HL-60 (cell line): ENCODE measurements around the gene ASPRV1.

Source experiments
- DNase-seq, 2 experiments: peaks; one replicate each; pipeline ENCODE4 v3.0.0-alpha.2; 2010 to 2020; ENCODE audit warnings: low read depth in 1 of 2, low spot score in 1 of 2
- H3K27ac ChIP-seq: fragments of 250-450 bp; sonication (Bioruptor Pico); replicated peaks from 2 replicates; pipeline ENCODE4 v1.5.1; 2020; ENCODE audit warnings: mild to moderate bottlenecking, moderate library complexity
- H3K27me3 ChIP-seq: fragments of 250-450 bp; sonication (Bioruptor Pico); 2 replicates; pipeline ENCODE4 v1.5.1; 2021; ENCODE audit warnings: mild to moderate bottlenecking, moderate library complexity; ENCODE audit not compliant: insufficient read depth, poor library complexity, severe bottlenecking
- H3K4me3 ChIP-seq: replicated peaks from 2 replicates; pipeline ENCODE4 v1.5.1; 2011; ENCODE audit warnings: mild to moderate bottlenecking, control low read depth, low read length; ENCODE audit not compliant: insufficient read depth
- GABPA ChIP-seq: IDR thresholded peaks from 2 replicates; pipeline ENCODE4 v1.6.1; 2012; ENCODE audit warnings: low read depth
- POLR2AphosphoS5 ChIP-seq: IDR thresholded peaks from 2 replicates; pipeline ENCODE4 v1.6.1; 2012; ENCODE audit warnings: low read depth
- SPI1 ChIP-seq: IDR thresholded peaks from 2 replicates; pipeline ENCODE4 v1.6.1; 2012; ENCODE audit warnings: low read depth, mild to moderate bottlenecking, borderline replicate concordance
- TF ChIP-seq, protein P1 (sequence below): IDR thresholded peaks from 2 replicates; pipeline ENCODE4 v1.6.1; 2012; ENCODE audit warnings: low read depth; ENCODE audit not compliant: insufficient replicate concordance
- TF ChIP-seq, protein P2 (sequence below): IDR thresholded peaks from one replicate; pipeline ENCODE4 v1.5.1; 2011; ENCODE audit warnings: low read length, control low read depth, inconsistent platforms; ENCODE audit not compliant: insufficient read depth

Gene ASPRV1

DNA sequence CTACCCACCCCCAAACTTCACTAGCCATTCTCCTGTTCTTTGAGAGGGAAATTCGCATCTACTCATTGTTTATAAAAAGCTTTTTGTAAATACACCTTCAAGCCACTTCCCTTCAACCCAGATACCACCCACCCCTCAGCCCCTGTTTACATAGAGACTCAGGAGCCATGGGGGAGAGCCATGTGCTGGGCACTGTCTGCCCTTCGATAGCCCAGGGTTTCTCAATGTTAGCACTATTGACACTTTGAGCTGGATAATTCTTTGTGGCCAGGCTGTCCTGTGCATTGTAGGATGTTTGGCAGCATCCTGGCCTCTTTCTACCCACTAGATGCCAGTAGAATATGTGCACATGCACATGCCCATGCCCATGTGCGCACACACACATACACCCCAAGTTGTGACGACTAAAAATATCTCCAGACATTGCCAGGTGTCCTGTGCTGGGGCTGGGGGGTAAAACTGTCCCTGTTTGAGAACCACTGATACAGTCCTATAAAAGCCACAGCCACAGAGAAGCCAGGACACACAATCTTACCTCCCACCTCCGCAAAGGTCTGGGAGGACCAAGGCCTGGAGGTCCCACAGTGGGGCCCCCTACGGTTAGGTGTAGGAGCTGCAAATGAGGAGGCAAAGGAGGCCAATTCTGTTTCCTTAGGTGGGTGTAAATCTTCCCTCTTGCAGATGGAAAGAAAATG, 44.5 kb upstream of the ASPRV1 start:
- DNase-seq, result no peak
- Histone ChIP-seq H3K4me3 (no peak overlapping the region), H3K27me3 (no peaks in the 10 kb centered on the region), H3K27ac (no peak overlapping the region)
- TF ChIP-seq SPI1, result no peak
- no peak for TF ChIP-seq POLR2AphosphoS5
- TF ChIP-seq, protein P1, sequence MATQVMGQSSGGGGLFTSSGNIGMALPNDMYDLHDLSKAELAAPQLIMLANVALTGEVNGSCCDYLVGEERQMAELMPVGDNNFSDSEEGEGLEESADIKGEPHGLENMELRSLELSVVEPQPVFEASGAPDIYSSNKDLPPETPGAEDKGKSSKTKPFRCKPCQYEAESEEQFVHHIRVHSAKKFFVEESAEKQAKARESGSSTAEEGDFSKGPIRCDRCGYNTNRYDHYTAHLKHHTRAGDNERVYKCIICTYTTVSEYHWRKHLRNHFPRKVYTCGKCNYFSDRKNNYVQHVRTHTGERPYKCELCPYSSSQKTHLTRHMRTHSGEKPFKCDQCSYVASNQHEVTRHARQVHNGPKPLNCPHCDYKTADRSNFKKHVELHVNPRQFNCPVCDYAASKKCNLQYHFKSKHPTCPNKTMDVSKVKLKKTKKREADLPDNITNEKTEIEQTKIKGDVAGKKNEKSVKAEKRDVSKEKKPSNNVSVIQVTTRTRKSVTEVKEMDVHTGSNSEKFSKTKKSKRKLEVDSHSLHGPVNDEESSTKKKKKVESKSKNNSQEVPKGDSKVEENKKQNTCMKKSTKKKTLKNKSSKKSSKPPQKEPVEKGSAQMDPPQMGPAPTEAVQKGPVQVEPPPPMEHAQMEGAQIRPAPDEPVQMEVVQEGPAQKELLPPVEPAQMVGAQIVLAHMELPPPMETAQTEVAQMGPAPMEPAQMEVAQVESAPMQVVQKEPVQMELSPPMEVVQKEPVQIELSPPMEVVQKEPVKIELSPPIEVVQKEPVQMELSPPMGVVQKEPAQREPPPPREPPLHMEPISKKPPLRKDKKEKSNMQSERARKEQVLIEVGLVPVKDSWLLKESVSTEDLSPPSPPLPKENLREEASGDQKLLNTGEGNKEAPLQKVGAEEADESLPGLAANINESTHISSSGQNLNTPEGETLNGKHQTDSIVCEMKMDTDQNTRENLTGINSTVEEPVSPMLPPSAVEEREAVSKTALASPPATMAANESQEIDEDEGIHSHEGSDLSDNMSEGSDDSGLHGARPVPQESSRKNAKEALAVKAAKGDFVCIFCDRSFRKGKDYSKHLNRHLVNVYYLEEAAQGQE, result no peak
- TF ChIP-seq, protein P2, sequence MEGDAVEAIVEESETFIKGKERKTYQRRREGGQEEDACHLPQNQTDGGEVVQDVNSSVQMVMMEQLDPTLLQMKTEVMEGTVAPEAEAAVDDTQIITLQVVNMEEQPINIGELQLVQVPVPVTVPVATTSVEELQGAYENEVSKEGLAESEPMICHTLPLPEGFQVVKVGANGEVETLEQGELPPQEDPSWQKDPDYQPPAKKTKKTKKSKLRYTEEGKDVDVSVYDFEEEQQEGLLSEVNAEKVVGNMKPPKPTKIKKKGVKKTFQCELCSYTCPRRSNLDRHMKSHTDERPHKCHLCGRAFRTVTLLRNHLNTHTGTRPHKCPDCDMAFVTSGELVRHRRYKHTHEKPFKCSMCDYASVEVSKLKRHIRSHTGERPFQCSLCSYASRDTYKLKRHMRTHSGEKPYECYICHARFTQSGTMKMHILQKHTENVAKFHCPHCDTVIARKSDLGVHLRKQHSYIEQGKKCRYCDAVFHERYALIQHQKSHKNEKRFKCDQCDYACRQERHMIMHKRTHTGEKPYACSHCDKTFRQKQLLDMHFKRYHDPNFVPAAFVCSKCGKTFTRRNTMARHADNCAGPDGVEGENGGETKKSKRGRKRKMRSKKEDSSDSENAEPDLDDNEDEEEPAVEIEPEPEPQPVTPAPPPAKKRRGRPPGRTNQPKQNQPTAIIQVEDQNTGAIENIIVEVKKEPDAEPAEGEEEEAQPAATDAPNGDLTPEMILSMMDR, result no peak
- TF ChIP-seq GABPA, result no peak

DNA sequence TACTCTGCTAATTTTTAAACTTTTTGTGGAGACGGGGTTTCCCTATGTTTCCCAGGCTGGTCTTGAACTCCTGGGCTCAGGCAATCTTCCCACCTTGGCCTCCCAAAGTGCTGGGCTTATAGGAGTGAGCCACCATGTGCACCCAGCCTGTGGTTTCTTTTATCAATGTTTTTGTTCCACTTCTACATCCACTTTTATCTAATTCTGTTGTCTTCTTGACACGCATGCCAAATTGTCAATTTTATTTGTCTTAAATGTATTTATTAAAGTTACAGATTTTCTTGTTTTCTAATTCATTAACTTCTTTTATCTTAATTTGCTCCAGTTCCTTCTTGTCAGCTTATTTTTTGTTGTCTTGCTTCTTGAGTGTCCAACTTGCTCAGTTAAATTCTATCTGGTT, 43.8 kb upstream of the ASPRV1 start:
- TF ChIP-seq GABPA, result no peak
- TF ChIP-seq, protein P2, result no peak
- no peak for TF ChIP-seq POLR2AphosphoS5
- no peaks in the 10 kb centered on the region for H3K27me3 ChIP-seq
- DNase-seq, result no peak
- no peak overlapping the region for H3K4me3 ChIP-seq
- no peak overlapping the region for H3K27ac ChIP-seq

DNA sequence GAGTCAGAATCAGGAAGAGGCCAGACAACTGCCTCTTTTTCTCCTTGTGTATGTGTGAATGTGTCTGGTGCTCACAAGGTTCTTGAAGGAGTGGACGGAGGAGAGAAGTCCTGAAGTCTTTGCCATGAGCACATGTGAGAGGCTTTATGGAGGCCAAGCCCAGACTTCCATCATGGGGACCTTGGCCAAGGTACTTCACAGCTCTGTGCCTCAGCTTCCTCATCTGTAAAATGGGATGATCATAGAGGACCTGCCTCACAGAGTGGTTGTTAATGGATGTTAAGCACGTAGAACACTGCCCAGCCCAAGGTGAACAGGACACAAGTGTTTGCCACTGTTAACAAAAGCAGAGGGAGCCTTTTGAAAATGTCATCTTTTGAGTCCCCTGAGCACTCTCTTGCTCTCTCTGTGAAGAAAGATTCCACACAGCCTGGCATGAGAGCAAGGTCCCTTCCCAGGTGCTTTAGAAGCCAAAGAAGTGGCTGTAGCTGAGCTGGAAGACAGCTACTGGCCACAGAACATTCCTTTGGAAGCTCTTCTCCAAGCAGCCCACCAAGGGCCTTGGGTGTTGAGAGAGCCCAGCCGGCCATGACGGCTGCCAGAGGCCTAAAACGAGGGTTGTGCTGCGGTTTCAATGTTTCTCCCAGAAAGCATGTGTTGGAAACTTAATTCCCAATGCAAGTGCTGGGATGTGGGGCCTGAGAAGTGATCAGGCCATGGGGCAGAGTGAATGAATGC, 41.8 kb upstream of the ASPRV1 start:
- TF ChIP-seq GABPA, result no peak
- TF ChIP-seq, protein P1, result no peak
- TF ChIP-seq, protein P2, result no peak
- no peak for TF ChIP-seq POLR2AphosphoS5
- TF ChIP-seq SPI1, result no peak
- no peaks in the 10 kb centered on the region for H3K27me3 ChIP-seq
- no peak for DNase-seq
- no peak overlapping the region for H3K27ac ChIP-seq
- no peak overlapping the region for H3K4me3 ChIP-seq
